Mucosa of descending colon (tissue), 3 donors: ENCODE data around the gene FBLN2. TPM values are rescaled to one million over a fixed set of nuclear protein-coding genes. Genes with fewer than 3 reads are reported as not detected.

Experiments used
- ATAC-seq: fragments of 200-7000 bp; cut with Tn5 transposase; one replicate; pipeline ENCODE4 v1.9.1; 2020; ENCODE audit warnings: mild to moderate bottlenecking, moderate library complexity
- DNase-seq, 3 donors: peaks; one replicate each; pipeline ENCODE4 v3.0.0-alpha.2; 2020
- H3K36me3 ChIP-seq: fragments of 200-600 bp; one replicate; pipeline ENCODE4 v1.8.0; 2021; ENCODE audit warnings: low read depth, mild to moderate bottlenecking
- H3K4me1 ChIP-seq: fragments of 200-600 bp; one replicate; pipeline ENCODE4 v1.8.0; 2021; ENCODE audit warnings: low read depth, mild to moderate bottlenecking
- H3K4me3 ChIP-seq: fragments of 200-600 bp; one replicate; pipeline ENCODE4 v1.8.0; 2021; ENCODE audit warnings: mild to moderate bottlenecking
- H3K9me3 ChIP-seq: fragments of 200-600 bp; one replicate; pipeline ENCODE4 v1.8.0; 2021; ENCODE audit warnings: mild to moderate bottlenecking
- CTCF ChIP-seq: fragments of 200-600 bp; IDR thresholded peaks from one replicate; pipeline ENCODE4 v1.8.0; 2022; ENCODE audit warnings: antibody characterized with exemption, mild to moderate bottlenecking
- intact Hi-C, 2 donors: fragments of 100-400 bp; cut with DNase I in 1 of 2; cut with micrococcal nuclease in 1 of 2; formaldehyde crosslinking; loops; one replicate each; pipeline versions ENCODE4 v1.11.0 to v1.11.1; 2022; cut with DNase I, micrococcal nuclease
- total RNA-seq, 3 donors: library from RNA; stranded (reverse); fragmentation: NEBNext Ultra II Directional in 2 of 3; extraction: Animal tissue kit (Norgen Biotek cat#: 25700) in 2 of 3; gene quantifications; one replicate each; pipeline versions ENCODE4 v1.2.1 to v1.2.4, GENCODE V29; 2021 to 2023
- donor health status: DM: no; HTN: no; CAD: no; lungs with moderate emphysema.
- donor health status: DM: no; HTN: no; CAD: no.
- donor health status: DM: no; HTN: yes; CAD: no.

Gene FBLN2
- total RNA-seq, 3 donors from 2014 or later, result 10.2 to 48.9 (median 30.5) TPM

- DNase-seq (no peak), ATAC-seq (no peak)
- TF ChIP-seq CTCF, result no peak
- no peaks in the 10 kb centered on the region for H3K36me3 ChIP-seq
- no peaks in the 10 kb centered on the region for H3K9me3 ChIP-seq
- no peaks in the 10 kb centered on the region for H3K4me1 ChIP-seq
- no peak overlapping the region for H3K4me3 ChIP-seq
- intact Hi-C loops, result no loop called here
Measured at GRCh38 chr3:13598926-13599886, 50.3 kb downstream of the FBLN2 start.

- DNase-seq (no peak), ATAC-seq (no peak)
- Histone ChIP-seq H3K9me3 (no peaks in the 10 kb centered on the region), H3K4me1 (no peaks in the 10 kb centered on the region), H3K4me3 (no peak overlapping the region), H3K36me3 (no peaks in the 10 kb centered on the region)
- no peak for TF ChIP-seq CTCF
- intact Hi-C loops, result no loop called here
Measured at GRCh38 chr3:13599887-13600450, 51.0 kb downstream of the FBLN2 start.

- no peak for ATAC-seq
- no peaks in the 10 kb centered on the region for H3K36me3 ChIP-seq
- no peak overlapping the region for H3K4me3 ChIP-seq
- H3K4me1 ChIP-seq, result no peaks in the 10 kb centered on the region
- DNase-seq, result no peak
- no peak for TF ChIP-seq CTCF
- intact Hi-C loops, result no loop called here
- no peaks in the 10 kb centered on the region for H3K9me3 ChIP-seq
Measured at GRCh38 chr3:13600950-13601691, 52.2 kb downstream of the FBLN2 start.

- DNase-seq (no peak), ATAC-seq (no peak)
- no peaks in the 10 kb centered on the region for H3K4me1 ChIP-seq
- H3K9me3 ChIP-seq, result no peaks in the 10 kb centered on the region
- intact Hi-C loops, result no loop called here
- no peak for TF ChIP-seq CTCF
- no peaks in the 10 kb centered on the region for H3K36me3 ChIP-seq
- no peak overlapping the region for H3K4me3 ChIP-seq
Measured at GRCh38 chr3:13601692-13602080, 52.8 kb downstream of the FBLN2 start.

GRCh38 chr3:13605555-13605954 lies 56.6 kb downstream of the FBLN2 start:
- no peak for TF ChIP-seq CTCF
- ATAC-seq (no peak), DNase-seq (no peak)
- intact Hi-C loops, result no loop called here
- H3K36me3 ChIP-seq, result no peaks in the 10 kb centered on the region
- H3K9me3 ChIP-seq, result no peaks in the 10 kb centered on the region
- H3K4me1 ChIP-seq, result no peaks in the 10 kb centered on the region
- no peak overlapping the region for H3K4me3 ChIP-seq
